K562 (cell line): Measurements from ENCODE around the gene CSTF1. TPM values are rescaled to one million over a fixed set of nuclear protein-coding genes. Genes with fewer than 3 reads are reported as not detected.

Experiments used
- ATAC-seq: fragments of 200-7000 bp; cut with Tn5 transposase; 3 replicates; pipeline ENCODE4 v1.9.1; 2020; ENCODE audit warnings: moderate library complexity
- BruUV-seq: library from RNA; stranded (reverse); fragments of 400-500 nt; replicated peaks from 2 replicates; lab custom pipeline; 2021; lab: Mats Ljungman, UMichigan
- CTCF ChIA-PET: fragments of 300-600 bp; formaldehyde crosslinking; extraction: SDS; loops from one replicate; lab custom pipeline; 2021; ENCODE audit warnings: low intra/inter-chr PET ratio; lab: Yijun Ruan, JAX
- POLR2A ChIA-PET: fragments of 300-600, 350-650 bp; sonication (Branson Sonifier 250); formaldehyde crosslinking; extraction: SDS; loops from one replicate; lab custom pipeline; 2021; ENCODE audit warnings: antibody characterized with exemption, inconsistent platforms; lab: Yijun Ruan, JAX
- DNase-seq, 4 experiments: peaks; one replicate each; pipeline versions ENCODE4 v3.0.0 to v3.0.0-alpha.2; 2011 to 2018; ENCODE audit warnings: low spot score in 3 of 4, mixed read lengths in 3 of 4; ENCODE audit errors: extremely low read depth in 1 of 4
- FAIRE-seq: peaks from 2 replicates; lab custom pipeline; 2011; peaks lifted over from hg19 to GRCh38; lab: Jason Lieb, UNC
- H2AFZ ChIP-seq: 2 replicates; pipeline ENCODE4 v1.6.0; 2011; ENCODE audit warnings: low read depth, low read length, control low read depth, inconsistent platforms
- H3K27ac ChIP-seq: fragments of 200-600 bp; 3 replicates; pipeline ENCODE4 v1.8.0; 2011; ENCODE audit warnings: low read depth, mild to moderate bottlenecking, control low read depth, inconsistent platforms, low read length, moderate library complexity, mixed read lengths; ENCODE audit errors: extremely low read depth
- H3K27me3 ChIP-seq, 2 experiments: fragments of 300-600 bp in 1 of 2; 2 replicates in 1 of 2; 3 replicates in 1 of 2; pipeline versions ENCODE4 v1.6.0 to v1.8.0; 2011; ENCODE audit warnings: inconsistent platforms in 2 of 2, low read length in 2 of 2, mild to moderate bottlenecking in 1 of 2, mixed read lengths in 1 of 2, moderate library complexity in 1 of 2; ENCODE audit not compliant: control insufficient read depth in 2 of 2, insufficient read depth in 2 of 2
- H3K36me3 ChIP-seq: fragments of 300-600 bp; 3 replicates; pipeline ENCODE4 v1.8.0; 2011; ENCODE audit warnings: mild to moderate bottlenecking, low read length, inconsistent platforms; ENCODE audit not compliant: control insufficient read depth, insufficient read depth
- H3K4me1 ChIP-seq, 2 experiments: fragments of 200-600 bp in 1 of 2; replicated peaks in 1 of 2; 2 replicates in 1 of 2; 3 replicates in 1 of 2; pipeline versions ENCODE4 v1.5.1 to v1.8.0; 2011; ENCODE audit warnings: inconsistent platforms in 2 of 2, low read length in 2 of 2, mild to moderate bottlenecking in 1 of 2, mixed read lengths in 1 of 2, moderate library complexity in 1 of 2; ENCODE audit not compliant: control insufficient read depth in 2 of 2, insufficient read depth in 2 of 2
- H3K4me2 ChIP-seq: 2 replicates; pipeline ENCODE4 v1.6.1; 2011; ENCODE audit warnings: low read length, control low read depth, inconsistent platforms, mixed read lengths; ENCODE audit not compliant: insufficient read depth
- H3K4me3 ChIP-seq: fragments of 200-600 bp; sonication (generic), shearing (Covaris generic); 2 replicates; pipeline ENCODE4 v1.5.1; 2016; ENCODE audit warnings: control low read depth, inconsistent platforms
- H3K79me2 ChIP-seq: fragments of 200-600 bp; 3 replicates; pipeline ENCODE4 v1.8.0; 2011; ENCODE audit warnings: low read length, inconsistent platforms; ENCODE audit not compliant: control insufficient read depth, insufficient read depth
- H3K9ac ChIP-seq, 2 experiments: 2 replicates each; pipeline versions ENCODE4 v1.6.0 to v1.6.1; 2011; ENCODE audit warnings: low read depth in 2 of 2, low read length in 2 of 2, control low read depth in 1 of 2, inconsistent platforms in 1 of 2, mild to moderate bottlenecking in 1 of 2, mixed read lengths in 1 of 2; ENCODE audit not compliant: insufficient read depth in 1 of 2
- H3K9me1 ChIP-seq: one replicate; pipeline ENCODE4 v1.6.0; 2011; ENCODE audit warnings: inconsistent platforms, mild to moderate bottlenecking, low read length, moderate library complexity; ENCODE audit not compliant: control insufficient read depth, insufficient read depth
- H3K9me3 ChIP-seq: replicated peaks from 2 replicates; pipeline ENCODE4 v1.5.1; 2011; ENCODE audit warnings: low read depth, low read length, inconsistent platforms; ENCODE audit not compliant: control insufficient read depth, insufficient read depth
- H4K20me1 ChIP-seq: replicated peaks from 2 replicates; pipeline ENCODE4 v1.6.1; 2011; ENCODE audit warnings: low read length, inconsistent platforms, mixed read lengths; ENCODE audit not compliant: control insufficient read depth, insufficient read depth
- ATF1 ChIP-seq, 2 experiments: fragments of 450-650 bp in 1 of 2; IDR thresholded peaks; 2 replicates each; pipeline ENCODE4 v1.6.1; 2016; ENCODE audit warnings: missing compliant biosample characterization in 1 of 2, missing genetic modification characterization in 1 of 2
- FUS ChIP-seq: fragments of 200-400 bp; formaldehyde crosslinking; optimal IDR thresholded peaks from 2 replicates; pipeline ENCODE3; 2017; ENCODE audit warnings: low read depth, low read length
- HNRNPUL1 ChIP-seq: fragments of 200-400 bp; formaldehyde crosslinking; IDR thresholded peaks from 2 replicates; pipeline ENCODE4 v1.6.1; 2017; ENCODE audit warnings: low read length
- RFX1 ChIP-seq: fragments of 450-650 bp; IDR thresholded peaks from 2 replicates; pipeline ENCODE4 v1.6.1; 2016; ENCODE audit warnings: mild to moderate bottlenecking, moderate library complexity
- SMAD3 ChIP-seq: fragments of 450-650 bp; formaldehyde crosslinking; conservative IDR thresholded peaks from 2 replicates; pipeline ENCODE4 v1.4.0; 2020; ENCODE audit warnings: mild to moderate bottlenecking
- STAT6 ChIP-seq: sonication (generic); formaldehyde crosslinking; IDR thresholded peaks from 2 replicates; pipeline ENCODE4 v1.8.1; 2023; ENCODE audit warnings: mild to moderate bottlenecking, missing genetic modification reagents
- SUPT5H ChIP-seq: fragments of 450-650 bp; IDR thresholded peaks from 2 replicates; pipeline ENCODE4 v1.6.1; 2016
- ZBTB8A ChIP-seq: fragments of 450-650 bp; IDR thresholded peaks from 2 replicates; pipeline ENCODE4 v1.6.1; 2018; ENCODE audit warnings: mild to moderate bottlenecking, moderate library complexity; ENCODE audit not compliant: partially characterized antibody
- WGBS: fragments of 100-300 bp; shearing (Covaris generic); methylation state at CpG from one replicate; pipeline ENCODE4 v1.1.6; 2016; ENCODE audit warnings: low coverage, mixed read lengths; ENCODE audit not compliant: insufficient coverage; ENCODE audit errors: missing lambda C conversion rate; 5-methylcytosine and 5-hydroxymethylcytosine counted together
- in situ Hi-C: fragments of 300-500 bp; cut with MboI; formaldehyde crosslinking; loops from 4 replicates; pipeline ENCODE4 v1.15.0; 2018; ENCODE audit warnings: inconsistent platforms, mixed read lengths
- intact Hi-C: fragments of 100-400 bp; cut with micrococcal nuclease; formaldehyde crosslinking; loops from 2 replicates; pipeline ENCODE4 v1.14.2; 2022
- polyA plus RNA-seq, 8 experiments: library from polyadenylated mRNA; depleted of rRNA in 4 of 8; stranded (reverse) in 5 of 8; unstranded in 3 of 8; fragments of >200 nt; fragmentation: Nextera tagmentation in 2 of 8; fragmentation: Illumina TruSeq in 1 of 8; extraction: Ambion mirVana in 2 of 8; extraction: Trizol in 1 of 8; gene quantifications; 2 replicates each; pipeline versions ENCODE4 v1.2.1 to v1.2.3, GENCODE V29; 2011 to 2014; ENCODE audit warnings: inconsistent platforms in 1 of 8, missing spikeins in 1 of 8
- total RNA-seq, 7 experiments: library from RNA; depleted of rRNA in 6 of 7; stranded (reverse); fragments of >200 nt in 6 of 7; fragmentation: Illumina TruSeq in 2 of 7; extraction: Trizol in 2 of 7; gene quantifications; 2 replicates each; pipeline versions ENCODE4 v1.2.1 to v1.2.3, GENCODE V29; 2011 to 2021; ENCODE audit warnings: low replicate concordance in 1 of 7

CSTF1 gene
- total and polyA plus RNA-seq, 9 of the 15 experiments (the other 6 are each of a cell fraction or from before 2014, with no cell fraction given): 30.8 to 110 (median 53.4) TPM

GRCh38 chr20:56347628-56348304, 44.7 kb upstream of the CSTF1 start:
- no peak for FAIRE-seq
- POLR2A ChIA-PET: interaction anchor here (0.8 kb wide), 1 partner anchor 11 kb away, joined by 3 read pairs; the partner anchor contains the start of gene FAM210B
- TF ChIP-seq SMAD3 (CRISPR knock-in tag) (no peak), RFX1 (no peak), SUPT5H (no peak), FUS (no peak), ATF1 (CRISPR knock-in tag; IDR thresholded peaks at IDR 0.05) (no peak), ATF1 (tag; IDR thresholded peaks at IDR 0.05) (no peak), HNRNPUL1 (no peak), STAT6 (CRISPR knock-in tag) (no peak), ZBTB8A (no peak)
- H3K9me3 ChIP-seq: no peaks in the 10 kb centered on the region
- no peaks in the 10 kb centered on the region for H4K20me1 ChIP-seq
- BruUV-seq: no TSS peak
- intact Hi-C loops: loop anchor here (5.0 kb wide), 1 partner anchor 230 kb away; no protein-coding TSS in a partner anchor
- in situ Hi-C loops: loop anchor here (10.0 kb wide), 2 partner anchors 93 to 1663 kb away; no protein-coding TSS in a partner anchor
- H3K79me2 ChIP-seq: no peaks in the 10 kb centered on the region
- no peaks in the 10 kb centered on the region for H3K36me3 ChIP-seq
- no peak overlapping the region for H3K27ac ChIP-seq
- H3K4me2 ChIP-seq: no peak overlapping the region
- no peak overlapping the region for H2AFZ ChIP-seq
- peaks cover 0 to 6% of the 10 kb centered on the region in 2 experiments; a peak in 2 of 5 replicates for H3K4me1 ChIP-seq
- no peak overlapping the region; a peak in 1 of 4 replicates for H3K9ac ChIP-seq
- 12% methylated on average over 13 of the region's 13 CpGs for WGBS
- no peaks in the 10 kb centered on the region for H3K9me1 ChIP-seq
- no peak for ATAC-seq
- CTCF ChIA-PET: interaction anchor here (0.6 kb wide), 1 partner anchor 95 kb away, joined by 7 read pairs; no protein-coding TSS in a partner anchor
- H3K4me3 ChIP-seq: no peak overlapping the region
- DNase-seq: no peak
- H3K27me3 ChIP-seq: peaks cover 6 to 26% of the 10 kb centered on the region in 2 experiments; a peak in 4 of 5 replicates
